LNCAP (cell line): ENCODE data around the gene FBXO5.

Experiments
- TF ChIP-seq, protein P1 (sequence below): fragments of 450-650 bp; IDR thresholded peaks from 2 replicates; pipeline ENCODE4 v1.5.1; 2017; ENCODE audit warnings: mild to moderate bottlenecking

The FBXO5 gene

DNA sequence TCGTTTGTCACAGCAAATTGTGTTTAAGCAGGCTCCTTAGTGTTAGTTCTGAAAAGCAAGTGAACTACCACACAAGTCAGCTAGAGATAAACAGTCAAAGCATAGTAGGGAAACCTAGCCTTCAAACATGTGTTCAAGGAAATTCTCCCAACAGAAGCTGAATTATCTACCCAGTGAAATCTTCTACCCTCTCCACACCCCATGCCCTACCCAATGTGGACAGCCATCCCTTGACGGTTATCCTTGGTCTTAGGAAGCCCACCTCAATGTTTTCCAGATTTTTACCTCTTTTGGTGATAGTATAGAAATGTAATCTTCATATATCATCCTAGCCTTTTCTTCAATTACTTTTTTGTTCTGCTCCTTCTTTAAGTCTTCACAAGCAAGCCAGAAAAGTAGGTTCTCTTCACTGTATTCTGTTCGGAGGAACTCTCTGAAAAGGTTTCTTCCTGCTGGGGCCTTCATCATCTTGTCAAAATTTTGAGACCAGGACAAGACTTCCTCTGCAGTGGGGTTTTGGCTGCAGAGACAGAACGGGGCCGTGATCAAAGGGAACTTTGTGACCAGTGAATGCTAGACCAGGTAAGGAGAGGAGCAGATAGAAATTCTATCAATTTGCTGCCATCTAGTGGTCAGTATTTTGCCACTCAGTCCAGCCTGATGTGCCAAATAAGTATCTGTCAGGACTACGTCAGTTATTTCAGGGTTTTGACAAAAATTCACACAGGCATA is 41.3 kb upstream of the FBXO5 start:
- TF ChIP-seq, protein P1, sequence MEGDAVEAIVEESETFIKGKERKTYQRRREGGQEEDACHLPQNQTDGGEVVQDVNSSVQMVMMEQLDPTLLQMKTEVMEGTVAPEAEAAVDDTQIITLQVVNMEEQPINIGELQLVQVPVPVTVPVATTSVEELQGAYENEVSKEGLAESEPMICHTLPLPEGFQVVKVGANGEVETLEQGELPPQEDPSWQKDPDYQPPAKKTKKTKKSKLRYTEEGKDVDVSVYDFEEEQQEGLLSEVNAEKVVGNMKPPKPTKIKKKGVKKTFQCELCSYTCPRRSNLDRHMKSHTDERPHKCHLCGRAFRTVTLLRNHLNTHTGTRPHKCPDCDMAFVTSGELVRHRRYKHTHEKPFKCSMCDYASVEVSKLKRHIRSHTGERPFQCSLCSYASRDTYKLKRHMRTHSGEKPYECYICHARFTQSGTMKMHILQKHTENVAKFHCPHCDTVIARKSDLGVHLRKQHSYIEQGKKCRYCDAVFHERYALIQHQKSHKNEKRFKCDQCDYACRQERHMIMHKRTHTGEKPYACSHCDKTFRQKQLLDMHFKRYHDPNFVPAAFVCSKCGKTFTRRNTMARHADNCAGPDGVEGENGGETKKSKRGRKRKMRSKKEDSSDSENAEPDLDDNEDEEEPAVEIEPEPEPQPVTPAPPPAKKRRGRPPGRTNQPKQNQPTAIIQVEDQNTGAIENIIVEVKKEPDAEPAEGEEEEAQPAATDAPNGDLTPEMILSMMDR, result peak; percentile 85

DNA sequence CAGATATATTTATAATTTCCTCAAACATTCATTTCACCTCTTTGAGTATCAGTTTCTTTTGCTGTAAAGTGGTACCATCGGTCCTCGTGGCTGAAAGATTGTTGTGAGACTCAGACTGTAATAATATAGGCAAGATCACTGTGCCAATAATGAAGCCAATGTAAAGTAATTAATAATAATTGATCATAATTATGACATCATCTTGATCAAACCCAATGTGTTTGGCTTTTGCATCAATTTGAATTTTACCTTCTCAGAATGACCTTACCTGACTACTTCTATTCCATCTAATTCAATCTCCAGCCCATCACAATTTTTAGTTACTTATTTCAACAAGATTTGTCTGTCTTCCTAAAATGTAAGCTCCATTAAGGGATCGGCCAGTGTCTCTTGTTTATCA is 35.5 kb upstream of the FBXO5 start:
- TF ChIP-seq, protein P1, result no peak

DNA sequence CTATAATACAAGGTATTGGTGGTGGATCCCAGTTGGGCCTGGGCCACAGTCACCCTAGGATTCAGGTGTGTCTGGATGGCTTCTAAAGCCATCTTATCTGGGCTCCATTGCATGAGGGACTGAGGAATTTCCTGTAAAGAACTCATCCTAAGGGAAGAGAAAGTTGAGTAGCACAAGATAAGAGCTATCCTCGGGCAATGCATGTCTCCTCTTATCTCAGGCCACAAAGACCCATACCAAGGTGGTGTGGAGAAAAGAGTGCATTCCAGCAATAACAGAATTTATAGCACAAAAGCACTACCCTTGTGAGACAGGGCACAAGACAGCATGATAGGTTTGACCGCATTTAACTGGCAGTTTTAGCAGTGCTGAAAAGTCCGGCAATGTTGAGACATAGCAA is 34.0 kb upstream of the FBXO5 start:
- TF ChIP-seq, protein P1, result no peak

DNA sequence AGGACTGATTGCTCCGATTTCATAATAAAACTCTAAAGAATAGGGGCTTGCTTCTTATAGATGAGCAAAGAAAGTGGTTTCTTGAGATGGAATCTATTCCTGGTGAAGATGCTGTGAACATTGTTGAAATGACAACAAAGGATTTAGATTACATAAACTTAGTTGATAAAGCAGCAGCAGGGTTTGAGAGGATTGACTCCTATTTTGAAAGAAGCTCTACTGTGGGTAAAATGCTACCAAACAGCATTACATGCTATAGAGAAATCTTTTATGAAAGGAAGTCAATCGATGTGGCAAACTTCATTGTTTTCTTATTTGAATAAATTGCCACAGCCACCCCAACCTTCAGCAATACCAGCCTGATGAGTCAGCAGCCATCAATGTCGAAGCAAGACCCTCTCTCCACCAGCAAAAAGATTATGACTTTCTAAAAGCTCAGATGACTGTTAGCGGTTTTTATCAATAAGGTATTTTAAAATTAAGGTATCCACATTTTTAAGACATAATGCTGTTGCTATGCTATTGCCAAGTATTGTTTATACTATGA is 32.3 kb upstream of the FBXO5 start:
- TF ChIP-seq, protein P1, result no peak

DNA sequence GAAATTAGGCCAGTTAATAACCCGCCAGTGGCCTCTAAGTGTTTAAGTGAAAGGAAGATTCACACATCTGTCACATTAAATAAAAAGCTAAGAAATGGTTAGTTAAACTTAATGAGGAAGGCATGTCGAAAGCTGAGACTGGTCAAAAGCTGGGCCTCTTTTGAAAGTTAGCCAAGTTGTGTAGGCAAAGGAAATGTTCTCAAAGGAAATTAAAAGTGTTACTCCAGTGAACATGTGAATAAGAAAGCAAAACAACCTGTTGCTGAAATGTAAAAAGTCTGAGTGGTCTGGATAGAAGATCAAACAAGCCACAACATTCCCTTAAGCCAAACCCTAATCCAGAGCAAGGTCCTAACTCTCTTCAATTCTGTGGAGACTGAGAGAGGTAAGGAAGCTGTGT is 30.6 kb upstream of the FBXO5 start:
- TF ChIP-seq, protein P1, result no peak

DNA sequence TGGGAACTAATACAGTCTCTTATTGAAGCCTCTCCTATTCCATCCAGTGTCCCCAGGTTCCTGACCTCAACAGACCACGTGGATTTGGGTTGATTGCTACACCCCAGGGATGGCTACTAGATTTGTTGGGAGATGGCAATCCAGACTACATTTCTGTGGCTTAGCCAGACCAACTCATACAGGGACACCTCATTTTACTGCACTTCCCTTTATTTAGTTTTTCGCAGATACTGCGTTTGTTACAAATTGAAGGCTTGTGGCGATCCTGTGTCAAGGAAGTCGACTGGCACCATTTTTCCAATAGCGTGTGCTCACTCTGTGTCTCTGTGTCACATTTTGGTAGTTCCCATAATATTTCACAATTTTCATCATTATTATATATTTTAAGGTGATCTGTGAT is 30.0 kb upstream of the FBXO5 start:
- TF ChIP-seq, protein P1, result no peak

DNA sequence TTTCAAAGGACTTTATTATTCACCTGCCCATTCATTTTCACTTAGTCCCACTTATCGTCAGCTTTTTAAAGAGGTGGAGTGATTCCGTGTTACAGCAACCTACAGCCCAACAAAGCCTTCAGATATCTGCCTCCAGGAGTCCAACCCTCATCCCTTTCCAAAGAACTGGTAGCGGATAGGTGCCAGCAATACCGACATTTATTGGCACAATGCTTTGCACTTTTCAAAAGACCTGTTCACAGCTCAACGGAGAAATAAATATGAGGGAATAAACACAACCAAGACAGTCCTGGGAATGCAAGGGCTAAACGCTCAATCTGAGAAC is 20.5 kb upstream of the FBXO5 start:
- TF ChIP-seq, protein P1, result no peak
